GM23248 (cell line): ENCODE results near the gene PTPN14. TPM values are rescaled to one million over a fixed set of nuclear protein-coding genes. Genes with fewer than 3 reads are reported as not detected.

ENCODE experiments used
- DNase-seq: peaks from one replicate; pipeline ENCODE4 v3.0.0-alpha.2; 2015
- H2AFZ ChIP-seq: fragments of 200-600 bp; sonication (generic); 2 replicates; pipeline ENCODE4 v1.6.1; 2016; ENCODE audit warnings: antibody characterized with exemption
- H3F3A ChIP-seq: fragments of 200-600 bp; sonication (generic); 2 replicates; pipeline ENCODE4 v1.6.1; 2016; ENCODE audit warnings: mild to moderate bottlenecking, antibody characterized with exemption, mixed run types; ENCODE audit not compliant: insufficient read depth
- H3K27ac ChIP-seq: fragments of 200-600 bp; sonication (generic); 2 replicates; pipeline ENCODE4 v1.5.1; 2016; ENCODE audit warnings: mild to moderate bottlenecking
- H3K27me3 ChIP-seq: fragments of 200-600 bp; sonication (generic); replicated peaks from 2 replicates; pipeline ENCODE4 v1.6.1; 2016; ENCODE audit warnings: mild to moderate bottlenecking; ENCODE audit not compliant: insufficient read depth
- H3K36me3 ChIP-seq: fragments of 200-600 bp; sonication (generic); 2 replicates; pipeline ENCODE4 v1.6.1; 2016; ENCODE audit warnings: low read depth, mild to moderate bottlenecking
- H3K4me1 ChIP-seq: fragments of 200-600 bp; sonication (generic); 2 replicates; pipeline ENCODE4 v1.6.1; 2016; ENCODE audit warnings: mild to moderate bottlenecking; ENCODE audit not compliant: insufficient read depth
- H3K4me2 ChIP-seq: fragments of 200-600 bp; sonication (generic); one replicate; pipeline ENCODE4 v1.6.1; 2016; ENCODE audit warnings: mild to moderate bottlenecking; ENCODE audit not compliant: unreplicated experiment
- H3K4me3 ChIP-seq: fragments of 200-600 bp; sonication (generic); 2 replicates; pipeline ENCODE4 v1.5.1; 2016; ENCODE audit warnings: mild to moderate bottlenecking
- H3K79me2 ChIP-seq: fragments of 200-600 bp; sonication (generic); 2 replicates; pipeline ENCODE4 v1.6.1; 2016; ENCODE audit warnings: mild to moderate bottlenecking; ENCODE audit not compliant: insufficient read depth
- H3K9ac ChIP-seq: fragments of 200-600 bp; sonication (generic); 2 replicates; pipeline ENCODE4 v1.6.1; 2016; ENCODE audit warnings: mild to moderate bottlenecking
- H3K9me2 ChIP-seq: fragments of 200-600 bp; sonication (generic); 2 replicates; pipeline ENCODE4 v1.6.1; 2016; ENCODE audit warnings: mixed run types, mild to moderate bottlenecking, moderate library complexity; ENCODE audit not compliant: insufficient read depth
- H3K9me3 ChIP-seq: fragments of 200-600 bp; sonication (generic); one replicate; pipeline ENCODE4 v1.6.1; 2017; ENCODE audit warnings: low read depth
- H4K20me1 ChIP-seq: fragments of 200-600 bp; sonication (generic); 2 replicates; pipeline ENCODE4 v1.6.0; 2016; ENCODE audit not compliant: insufficient read depth
- EZH2 ChIP-seq: fragments of 200-600 bp; sonication (generic); IDR thresholded peaks from 2 replicates; pipeline ENCODE4 v1.6.1; 2018; ENCODE audit warnings: antibody characterized with exemption, mild to moderate bottlenecking; ENCODE audit not compliant: insufficient read depth, poor library complexity, severe bottlenecking
- EZH2phosphoT487 ChIP-seq: fragments of 200-600 bp; sonication (generic); IDR thresholded peaks from 2 replicates; pipeline ENCODE4 v1.6.1; 2018; ENCODE audit warnings: antibody characterized with exemption, moderate library complexity, mild to moderate bottlenecking, low read depth; ENCODE audit not compliant: insufficient read depth
- WGBS, 2 experiments: methylation state at CpG; one replicate each; pipeline ENCODE4 v1.1.6; 2015 to 2017; ENCODE audit warnings: low lambda C conversion rate in 2 of 2, low coverage in 1 of 2; ENCODE audit errors: missing lambda C conversion rate in 2 of 2; 5-methylcytosine and 5-hydroxymethylcytosine counted together
- in situ Hi-C: fragments of 300-500 bp; cut with MboI; formaldehyde crosslinking; loops from 2 replicates; pipeline ENCODE4 v1.15.0; 2020
- polyA plus RNA-seq: library from polyadenylated mRNA; unstranded; fragments of >200 nt; fragmentation: Nextera tagmentation; extraction: Ambion mirVana; gene quantifications from 2 replicates; pipeline ENCODE4 v1.2.1, GENCODE V29; 2016
- total RNA-seq: library from RNA; depleted of rRNA; stranded (reverse); fragments of >200 nt; shearing (Covaris generic); gene quantifications from 2 replicates; pipeline ENCODE4 v1.2.3, GENCODE V29; 2014

The PTPN14 gene
- total and polyA plus RNA-seq, 2 experiments from 2014 or later: 38.7 to 49.8 TPM

DNA sequence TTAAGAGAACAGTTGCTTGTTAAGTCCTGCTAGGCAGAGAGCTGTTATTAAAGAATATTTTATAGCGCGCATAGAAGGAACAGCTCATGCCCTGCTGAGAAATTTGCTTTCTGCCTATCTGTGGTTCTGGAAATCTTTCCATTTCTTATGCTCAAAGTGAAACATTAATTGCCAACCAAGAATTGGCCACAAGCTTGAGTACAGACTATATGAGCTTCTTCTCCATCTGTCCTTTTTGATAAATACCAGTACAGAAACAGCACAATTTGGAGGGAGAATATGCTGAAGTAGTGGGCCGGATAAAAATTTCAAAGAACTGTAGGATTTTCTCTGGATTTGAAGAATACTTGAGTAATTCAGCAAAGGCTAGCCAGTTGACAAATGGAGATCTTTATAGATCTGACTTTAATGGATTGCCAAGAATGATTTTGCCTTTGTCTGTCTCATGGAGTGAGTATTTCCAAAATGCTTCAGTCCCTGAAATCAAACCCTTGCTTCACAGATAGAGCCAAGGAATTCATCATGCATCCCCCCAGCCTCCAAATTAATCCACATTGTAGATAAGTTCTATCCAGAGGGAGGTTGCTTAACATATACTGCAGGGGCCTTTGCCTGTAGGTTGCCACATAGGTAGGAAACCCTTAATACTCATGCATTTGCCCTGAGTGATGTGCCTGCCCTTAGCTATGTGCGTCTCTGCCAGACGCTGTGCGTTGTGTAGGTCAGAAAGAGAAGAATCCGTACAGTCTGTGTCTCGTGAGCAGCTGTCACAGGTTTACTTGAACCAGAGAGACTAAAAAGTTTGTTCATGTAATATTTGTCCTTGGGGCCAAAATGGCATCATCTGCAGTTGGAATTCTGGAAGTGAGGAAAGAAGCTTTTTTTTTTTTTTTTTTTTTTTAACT, 226.3 kb downstream of the PTPN14 start:
- no peak for DNase-seq
- H2AFZ ChIP-seq: no peak overlapping the region
- H3K27ac ChIP-seq: no peak overlapping the region
- no peak overlapping the region for H3K4me2 ChIP-seq
- 0 out of 2 replicates have a peak, but pooled peaks cover 12% of the 10 kb centered on the region for H3F3A ChIP-seq
- no peak for TF ChIP-seq EZH2
- no peak for TF ChIP-seq EZH2phosphoT487
- no peaks in the 10 kb centered on the region for H4K20me1 ChIP-seq
- H3K27me3 ChIP-seq: no peaks in the 10 kb centered on the region
- no peak overlapping the region for H3K4me3 ChIP-seq
- no peaks in the 10 kb centered on the region for H3K9me3 ChIP-seq
- H3K79me2 ChIP-seq: no peaks in the 10 kb centered on the region
- in situ Hi-C loops: loop anchor here (25.0 kb wide), 1 partner anchor 1212 kb away; no protein-coding TSS in a partner anchor
- no peaks in the 10 kb centered on the region for H3K9me2 ChIP-seq
- peaks cover 3% of the 10 kb centered on the region; the same call in 1 of the 2 replicates for H3K4me1 ChIP-seq
- H3K36me3 ChIP-seq: 0 out of 2 replicates have a peak, but pooled peaks cover 2% of the 10 kb centered on the region
- 95 to 98% methylated on average over 8 of the region's 8 CpGs for WGBS, 2 experiments
- H3K9ac ChIP-seq: no peak overlapping the region

DNA sequence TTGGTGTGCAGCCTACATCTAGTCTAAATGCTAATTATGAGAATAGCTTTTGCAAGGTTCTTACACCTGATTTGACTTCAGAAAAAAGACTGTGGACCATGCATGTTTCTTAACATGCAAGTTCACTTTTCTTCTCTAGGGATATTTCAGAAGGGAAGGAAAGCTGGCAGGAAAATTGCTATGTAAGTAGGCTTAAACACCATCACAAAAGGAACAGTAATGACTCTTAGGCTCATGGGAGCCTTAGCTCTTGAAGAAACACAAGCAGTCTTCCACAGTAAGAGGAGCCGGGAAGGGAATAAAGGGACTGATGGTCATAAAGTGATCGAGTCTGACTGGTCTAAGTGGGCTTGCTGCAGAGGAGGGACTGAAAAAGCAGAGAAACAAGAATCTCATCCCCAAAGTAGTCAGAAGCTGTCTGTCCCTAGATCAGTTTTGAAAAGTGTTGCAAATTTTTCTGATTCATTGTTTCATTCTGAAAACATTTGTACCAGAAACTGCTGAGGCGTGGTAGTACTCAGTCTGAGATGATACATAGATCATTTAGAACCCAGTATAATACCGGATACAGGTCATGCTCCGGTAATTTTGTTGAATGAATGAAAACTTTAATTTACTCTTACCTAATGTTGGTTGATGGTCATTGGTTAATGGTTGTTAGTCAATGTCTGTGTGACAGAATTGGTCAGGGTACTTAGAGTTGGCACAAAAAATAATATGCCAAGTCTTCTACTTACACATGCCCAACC, 229.5 kb downstream of the PTPN14 start:
- no peak for TF ChIP-seq EZH2phosphoT487
- no peak for TF ChIP-seq EZH2
- H2AFZ ChIP-seq: no peak overlapping the region
- no peak overlapping the region for H3K4me3 ChIP-seq
- no peaks in the 10 kb centered on the region for H3K79me2 ChIP-seq
- H3K9me3 ChIP-seq: no peaks in the 10 kb centered on the region
- no peak for DNase-seq
- H3K4me2 ChIP-seq: no peak overlapping the region
- no peaks in the 10 kb centered on the region for H3K9me2 ChIP-seq
- peaks cover 2% of the 10 kb centered on the region; the same call in 1 of the 2 replicates for H3K4me1 ChIP-seq
- H4K20me1 ChIP-seq: no peaks in the 10 kb centered on the region
- peaks cover 6% of the 10 kb centered on the region; the same call in 1 of the 2 replicates for H3F3A ChIP-seq
- 0 out of 2 replicates have a peak, but pooled peaks cover 8% of the 10 kb centered on the region for H3K36me3 ChIP-seq
- 96% methylated on average over 5 of the region's 5 CpGs for WGBS, 2 experiments
- H3K27ac ChIP-seq: no peak overlapping the region
- no peaks in the 10 kb centered on the region for H3K27me3 ChIP-seq
- in situ Hi-C loops: no loop called here
- no peak overlapping the region for H3K9ac ChIP-seq

DNA sequence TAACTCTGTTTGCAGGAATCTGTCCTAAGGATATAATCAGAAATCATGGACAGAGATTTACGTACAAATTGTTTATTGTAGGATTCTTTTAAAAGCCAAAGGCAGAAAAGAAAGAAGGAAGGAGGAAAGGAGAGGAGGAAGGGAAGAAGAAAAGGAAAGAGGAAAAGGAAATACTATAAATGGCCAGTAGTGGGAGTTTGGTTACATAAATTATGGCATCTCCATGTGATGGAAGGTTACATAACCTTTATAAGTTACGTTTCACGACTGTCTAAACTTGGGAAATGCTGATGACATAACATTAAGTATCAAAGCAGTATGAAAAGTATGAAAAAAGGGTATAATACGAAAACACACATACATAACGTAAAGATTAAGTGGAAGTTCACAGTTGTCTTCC, 231.5 kb downstream of the PTPN14 start:
- Histone ChIP-seq H3K4me2 (no peak overlapping the region), H2AFZ (no peak overlapping the region), H3K36me3 (0 out of 2 replicates have a peak, but pooled peaks cover 8% of the 10 kb centered on the region), H3K4me1 (peaks cover 11% of the 10 kb centered on the region), H3K27ac (no peak overlapping the region), H3K79me2 (no peaks in the 10 kb centered on the region), H3K9me3 (no peaks in the 10 kb centered on the region), H3K27me3 (no peaks in the 10 kb centered on the region), H3K9ac (no peak overlapping the region), H3K9me2 (no peaks in the 10 kb centered on the region), H3F3A (peaks cover 14% of the 10 kb centered on the region; the same call in 1 of the 2 replicates), H3K4me3 (no peak overlapping the region), H4K20me1 (no peaks in the 10 kb centered on the region)
- TF ChIP-seq EZH2phosphoT487 (no peak), EZH2 (no peak)
- in situ Hi-C loops: no loop called here
- no peak for DNase-seq
- WGBS, 2 experiments: 93 to 95% methylated on average over 5 of the region's 5 CpGs

DNA sequence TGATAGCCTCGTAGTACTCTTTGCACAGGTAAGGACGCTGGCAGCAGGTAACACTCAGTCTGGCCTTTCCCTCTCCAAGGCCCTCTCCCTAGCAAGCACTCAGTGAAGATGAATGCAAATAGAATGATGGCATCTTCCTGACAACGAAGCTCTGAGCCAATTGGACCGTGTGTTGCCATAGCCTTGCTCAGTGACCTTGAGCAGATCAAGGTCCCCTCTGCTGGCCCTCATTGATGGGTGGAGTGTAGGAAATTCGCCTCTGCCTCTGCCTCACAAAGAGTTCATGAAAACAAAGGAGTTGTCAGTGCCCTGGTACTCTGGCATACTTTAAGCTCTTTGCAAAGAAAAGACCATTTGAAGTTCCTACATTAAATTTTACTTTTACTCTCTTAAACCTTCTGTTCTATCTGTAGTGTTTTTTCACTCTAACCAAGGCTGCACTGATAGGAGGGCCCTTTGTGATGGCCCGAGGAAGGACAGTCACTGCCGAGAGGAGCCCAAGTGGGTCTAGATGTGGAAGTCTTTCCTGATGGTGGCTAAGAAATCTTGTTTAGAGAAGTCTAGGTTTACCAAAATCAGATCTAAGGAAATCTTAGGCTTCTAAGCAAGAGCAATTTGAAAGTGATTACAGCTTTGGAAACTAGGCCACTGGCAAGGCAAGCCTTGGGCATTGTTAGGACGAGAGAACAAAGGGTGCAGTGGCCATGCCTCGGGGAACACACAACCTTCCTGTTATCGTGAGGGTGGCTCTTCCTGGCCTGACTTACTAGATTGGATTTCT, 232.3 kb downstream of the PTPN14 start:
- H3K27me3 ChIP-seq: no peaks in the 10 kb centered on the region
- H3K4me3 ChIP-seq: no peak overlapping the region
- no peak overlapping the region for H2AFZ ChIP-seq
- no peak overlapping the region for H3K27ac ChIP-seq
- H3K79me2 ChIP-seq: no peaks in the 10 kb centered on the region
- H3K36me3 ChIP-seq: 0 out of 2 replicates have a peak, but pooled peaks cover 8% of the 10 kb centered on the region
- no peaks in the 10 kb centered on the region for H3K9me3 ChIP-seq
- no peak for DNase-seq
- H3K4me2 ChIP-seq: no peak overlapping the region
- H3K9me2 ChIP-seq: no peaks in the 10 kb centered on the region
- in situ Hi-C loops: no loop called here
- peaks cover 11% of the 10 kb centered on the region for H3K4me1 ChIP-seq
- TF ChIP-seq EZH2phosphoT487 (no peak), EZH2 (no peak)
- H3F3A ChIP-seq: peaks cover 14% of the 10 kb centered on the region; the same call in 1 of the 2 replicates
- no peak overlapping the region for H3K9ac ChIP-seq
- 97 to 99% methylated on average over 10 of the region's 10 CpGs for WGBS, 2 experiments
- H4K20me1 ChIP-seq: no peaks in the 10 kb centered on the region
